ENCODE data around the gene C2orf72.

DNA sequence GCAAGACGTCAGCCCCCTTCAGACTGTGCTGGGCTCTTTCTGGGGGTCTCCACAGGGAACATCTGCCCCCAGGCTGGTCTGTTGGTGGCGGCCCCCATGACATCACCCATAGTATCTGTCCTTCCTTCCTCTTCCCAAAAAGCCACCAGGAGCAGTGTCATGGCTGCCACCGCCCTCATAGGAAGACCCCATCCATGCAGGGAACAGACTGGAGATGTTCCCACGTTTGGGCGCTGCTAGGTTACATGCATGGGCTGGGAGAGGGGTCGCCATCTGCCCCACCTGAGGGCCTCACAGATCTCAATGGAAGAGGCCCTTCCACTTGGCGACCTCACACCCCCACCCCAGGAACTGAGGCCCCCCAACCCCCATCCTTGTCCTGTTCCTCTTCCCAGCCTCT is 36.3 kb upstream of the C2orf72 start:
- TF ChIP-seq, protein P1, sequence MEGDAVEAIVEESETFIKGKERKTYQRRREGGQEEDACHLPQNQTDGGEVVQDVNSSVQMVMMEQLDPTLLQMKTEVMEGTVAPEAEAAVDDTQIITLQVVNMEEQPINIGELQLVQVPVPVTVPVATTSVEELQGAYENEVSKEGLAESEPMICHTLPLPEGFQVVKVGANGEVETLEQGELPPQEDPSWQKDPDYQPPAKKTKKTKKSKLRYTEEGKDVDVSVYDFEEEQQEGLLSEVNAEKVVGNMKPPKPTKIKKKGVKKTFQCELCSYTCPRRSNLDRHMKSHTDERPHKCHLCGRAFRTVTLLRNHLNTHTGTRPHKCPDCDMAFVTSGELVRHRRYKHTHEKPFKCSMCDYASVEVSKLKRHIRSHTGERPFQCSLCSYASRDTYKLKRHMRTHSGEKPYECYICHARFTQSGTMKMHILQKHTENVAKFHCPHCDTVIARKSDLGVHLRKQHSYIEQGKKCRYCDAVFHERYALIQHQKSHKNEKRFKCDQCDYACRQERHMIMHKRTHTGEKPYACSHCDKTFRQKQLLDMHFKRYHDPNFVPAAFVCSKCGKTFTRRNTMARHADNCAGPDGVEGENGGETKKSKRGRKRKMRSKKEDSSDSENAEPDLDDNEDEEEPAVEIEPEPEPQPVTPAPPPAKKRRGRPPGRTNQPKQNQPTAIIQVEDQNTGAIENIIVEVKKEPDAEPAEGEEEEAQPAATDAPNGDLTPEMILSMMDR (IDR thresholded peaks at IDR 0.05): no peak
- TF ChIP-seq EP300 (IDR thresholded peaks at IDR 0.05; ENCODE audit: low read depth) (no peak), POLR2A (IDR thresholded peaks at IDR 0.05) (no peak)

Data from transverse colon (tissue), 3 donors.